C4-2B (cell line): ENCODE results near the gene DENND2D.

Source experiments
- H3K27ac ChIP-seq: fragments of 450-650 bp; 2 replicates; pipeline ENCODE4 v1.5.1; 2017
- CTCF ChIP-seq: fragments of 450-650 bp; conservative IDR thresholded peaks from 2 replicates; pipeline ENCODE4 v1.5.1; 2017; ENCODE audit warnings: mild to moderate bottlenecking
- ZFX ChIP-seq: fragments of 450-650 bp; IDR thresholded peaks from 2 replicates; pipeline ENCODE4 v1.6.1; 2017

Gene DENND2D

GRCh38 chr1:111199881-111200801, at the start of gene DENND2D:
DENND2D (minus strand) TSS chr1:111200646; CDS start chr1:111200459, 187 bp downstream.
- H3K27ac ChIP-seq: no peak within 1 kb of the TSS
- TF ChIP-seq CTCF: no peak
- no peak for TF ChIP-seq ZFX

GRCh38 chr1:111249960-111250359, 49.5 kb upstream of the DENND2D start:
- no peak for TF ChIP-seq ZFX
- TF ChIP-seq CTCF: no peak
- no peak overlapping the region for H3K27ac ChIP-seq

- no peak for TF ChIP-seq CTCF
- no peak for TF ChIP-seq ZFX
- H3K27ac ChIP-seq: no peak overlapping the region
Measured at GRCh38 chr1:111247125-111247838, 46.8 kb upstream of the DENND2D start.

GRCh38 chr1:111242805-111243523, 42.5 kb upstream of the DENND2D start:
- TF ChIP-seq CTCF: no peak
- no peak for TF ChIP-seq ZFX
- H3K27ac ChIP-seq: no peak overlapping the region

- TF ChIP-seq CTCF (no peak), ZFX (no peak)
- no peak overlapping the region for H3K27ac ChIP-seq
Measured at GRCh38 chr1:111241797-111242196, 41.4 kb upstream of the DENND2D start.

GRCh38 chr1:111238056-111238795, 37.8 kb upstream of the DENND2D start:
- no peak overlapping the region for H3K27ac ChIP-seq
- TF ChIP-seq CTCF (no peak), ZFX (no peak)
